Measurements from ENCODE around the gene FRMD4A.

DNA sequence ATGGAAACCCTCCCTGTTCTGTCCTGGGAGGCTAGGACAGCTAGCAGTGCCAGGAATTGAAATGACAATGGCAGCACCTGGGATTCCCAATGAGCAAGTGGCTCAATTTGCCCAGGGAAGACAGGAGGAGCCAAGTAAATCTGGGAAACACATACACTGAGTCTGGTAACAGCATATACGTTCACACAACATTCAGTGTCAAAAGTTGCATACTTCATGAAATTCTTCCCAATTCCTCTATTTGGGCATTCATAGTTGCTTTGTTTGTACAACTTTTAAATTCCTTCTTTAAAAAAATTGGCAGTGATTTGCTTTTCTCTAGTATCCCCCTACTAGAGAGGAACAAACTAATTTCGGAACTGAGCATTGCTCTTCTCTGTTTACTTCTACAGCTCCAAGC is 2.9 kb upstream of the FRMD4A start:
- TF ChIP-seq, protein P1, sequence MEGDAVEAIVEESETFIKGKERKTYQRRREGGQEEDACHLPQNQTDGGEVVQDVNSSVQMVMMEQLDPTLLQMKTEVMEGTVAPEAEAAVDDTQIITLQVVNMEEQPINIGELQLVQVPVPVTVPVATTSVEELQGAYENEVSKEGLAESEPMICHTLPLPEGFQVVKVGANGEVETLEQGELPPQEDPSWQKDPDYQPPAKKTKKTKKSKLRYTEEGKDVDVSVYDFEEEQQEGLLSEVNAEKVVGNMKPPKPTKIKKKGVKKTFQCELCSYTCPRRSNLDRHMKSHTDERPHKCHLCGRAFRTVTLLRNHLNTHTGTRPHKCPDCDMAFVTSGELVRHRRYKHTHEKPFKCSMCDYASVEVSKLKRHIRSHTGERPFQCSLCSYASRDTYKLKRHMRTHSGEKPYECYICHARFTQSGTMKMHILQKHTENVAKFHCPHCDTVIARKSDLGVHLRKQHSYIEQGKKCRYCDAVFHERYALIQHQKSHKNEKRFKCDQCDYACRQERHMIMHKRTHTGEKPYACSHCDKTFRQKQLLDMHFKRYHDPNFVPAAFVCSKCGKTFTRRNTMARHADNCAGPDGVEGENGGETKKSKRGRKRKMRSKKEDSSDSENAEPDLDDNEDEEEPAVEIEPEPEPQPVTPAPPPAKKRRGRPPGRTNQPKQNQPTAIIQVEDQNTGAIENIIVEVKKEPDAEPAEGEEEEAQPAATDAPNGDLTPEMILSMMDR (IDR thresholded peaks at IDR 0.05) = no peak
- TF ChIP-seq ZFX (IDR thresholded peaks at IDR 0.05; ENCODE audit: borderline replicate concordance) = no peak
